Measurements from ENCODE around the gene SLC39A2. TPM values are rescaled to one million over a fixed set of nuclear protein-coding genes. Genes with fewer than 3 reads are reported as not detected.
"Not testable (repeated sequence)": the region's sequence is repeated elsewhere in the genome, so short reads cannot be mapped to it uniquely, and the experiment has no call there.

SLC39A2 gene
- total RNA-seq, 4 donors from 2014 or later: 0.82 to 1.4 TPM; not detected in 2

- in situ Hi-C loops (cut with MboI; ENCODE audit: low pct_ligation_motif_present in 1 of 4, low pct_unique_long_range_greater_than_20kb in 1 of 4, low sequenced_read_pairs in 3 of 4): no loop called here
Observed at GRCh38 chr14:21003788-21004346, 4.8 kb downstream of the SLC39A2 start.

GRCh38 chr14:21009721-21010120, 10.6 kb downstream of the SLC39A2 start:
- 20 to 35% methylated on average over 2 to 3 of the region's 3 CpGs for WGBS, 2 donors (ENCODE audit: low coverage in 1 of 2)
- H3K4me3 ChIP-seq, H3K27me3 ChIP-seq, H3K9me3 ChIP-seq, H3K36me3 ChIP-seq, DNase-seq: not testable (repeated sequence)
- peak overlapping the region; percentile 18 to 59 (median 41) for H3K27ac ChIP-seq
- intact Hi-C loops (cut with DNase I; ENCODE audit: low total_unique reads): loop anchor here (5.0 kb wide), 1 partner anchor 98 kb away; no protein-coding TSS in a partner anchor
- in situ Hi-C loops (cut with MboI; ENCODE audit: low pct_ligation_motif_present in 1 of 4, low pct_unique_long_range_greater_than_20kb in 1 of 4, low sequenced_read_pairs in 3 of 4): loop anchor here in 2 of 4 donors (10.0 kb wide), 1 partner anchor 75 kb away; no protein-coding TSS in a partner anchor
- peaks cover 0 to 34% (median 14%) of the 10 kb centered on the region in 4 donors for H3K4me1 ChIP-seq

More at GRCh38 chr14:21003788-21004346, 4.8 kb downstream of the SLC39A2 start:
- no peak overlapping the region for H3K4me3 ChIP-seq
- intact Hi-C loops (cut with DNase I; ENCODE audit: low total_unique reads): no loop called here
- DNase-seq: no peak
- peaks cover 0 to 43% (median 28%) of the 10 kb centered on the region in 4 donors for H3K4me1 ChIP-seq
- peak overlapping the region; percentile 44 to 75 (median 58) for H3K27ac ChIP-seq
- no peaks in the 10 kb centered on the region for H3K36me3 ChIP-seq
- H3K27me3 ChIP-seq: no peaks in the 10 kb centered on the region
- WGBS, 2 donors (ENCODE audit: low coverage in 1 of 2): 57 to 66% methylated on average over 6 to 13 of the region's 14 CpGs
- H3K9me3 ChIP-seq: no peaks in the 10 kb centered on the region
- no peak for TF ChIP-seq CTCF (IDR thresholded peaks at IDR 0.05)
- TF ChIP-seq POLR2AphosphoS5 (IDR thresholded peaks at IDR 0.05): no peak
- TF ChIP-seq EP300 (IDR thresholded peaks at IDR 0.05; ENCODE audit: low read depth): no peak
- TF ChIP-seq POLR2A (IDR thresholded peaks at IDR 0.05): no peak

- no peak for DNase-seq
- intact Hi-C loops (cut with DNase I; ENCODE audit: low total_unique reads): loop anchor here (5.0 kb wide), 1 partner anchor 96 kb away; no protein-coding TSS in a partner anchor
Observed at GRCh38 chr14:21011136-21011535, 12.0 kb downstream of the SLC39A2 start.

GRCh38 chr14:21014761-21015190, 15.7 kb downstream of the SLC39A2 start:
- TF ChIP-seq POLR2A (IDR thresholded peaks at IDR 0.05) (no peak), POLR2AphosphoS5 (IDR thresholded peaks at IDR 0.05) (peak in 1 of 3 donors; percentile 43), CTCF (IDR thresholded peaks at IDR 0.05) (peak; percentile 90 to 96 (median 94))
- H3K27ac ChIP-seq: no peak overlapping the region
- in situ Hi-C loops (cut with MboI; ENCODE audit: low pct_ligation_motif_present in 1 of 4, low pct_unique_long_range_greater_than_20kb in 1 of 4, low sequenced_read_pairs in 3 of 4): loop anchor here in 2 of 4 donors (10.0 kb wide), 1 partner anchor 70 kb away; no protein-coding TSS in a partner anchor

More at GRCh38 chr14:21011136-21011535, 12.0 kb downstream of the SLC39A2 start:
- H3K4me1 ChIP-seq: peaks cover 0 to 34% (median 10%) of the 10 kb centered on the region in 4 donors
- no peak overlapping the region for H3K4me3 ChIP-seq
- 48 to 78% methylated on average over 1 of the region's 1 CpG for WGBS, 2 donors (ENCODE audit: low coverage in 1 of 2)
- no peaks in the 10 kb centered on the region for H3K9me3 ChIP-seq
- no peak for TF ChIP-seq POLR2A (IDR thresholded peaks at IDR 0.05)
- no peak for TF ChIP-seq POLR2AphosphoS5 (IDR thresholded peaks at IDR 0.05)
- no peak for TF ChIP-seq EP300 (IDR thresholded peaks at IDR 0.05; ENCODE audit: low read depth)
- no peak for TF ChIP-seq CTCF (IDR thresholded peaks at IDR 0.05)
- no peaks in the 10 kb centered on the region for H3K27me3 ChIP-seq
- no peaks in the 10 kb centered on the region for H3K36me3 ChIP-seq
- in situ Hi-C loops (cut with MboI; ENCODE audit: low pct_ligation_motif_present in 1 of 4, low pct_unique_long_range_greater_than_20kb in 1 of 4, low sequenced_read_pairs in 3 of 4): loop anchor here in 2 of 4 donors (10.0 kb wide), 1 partner anchor 74 kb away; no protein-coding TSS in a partner anchor
- H3K27ac ChIP-seq: no peak overlapping the region

More at GRCh38 chr14:21014761-21015190, 15.7 kb downstream of the SLC39A2 start:
- intact Hi-C loops (cut with DNase I; ENCODE audit: low total_unique reads): loop anchor here (2.0 to 5.0 kb wide), 2 partner anchors 26 to 93 kb away; no protein-coding TSS in a partner anchor
- Histone ChIP-seq H3K4me1 (peaks cover 0 to 9% (median 1%) of the 10 kb centered on the region in 4 donors), H3K9me3 (no peaks in the 10 kb centered on the region), H3K27me3 (no peaks in the 10 kb centered on the region), H3K36me3 (peaks cover 0 to 16% (median 0%) of the 10 kb centered on the region in 4 donors), H3K4me3 (no peak overlapping the region)
- 0% methylated on average over 1 to 4 of the region's 4 CpGs for WGBS, 2 donors (ENCODE audit: low coverage in 1 of 2)
- DNase-seq: peak; percentile 92

Measured in transverse colon (tissue), 4 donors.